HL-60 (cell line): ENCODE results near the gene DDIT3.

Experiments
- POLR2AphosphoS5 ChIP-seq: IDR thresholded peaks from 2 replicates; pipeline ENCODE4 v1.6.1; 2012; ENCODE audit warnings: low read depth
- SPI1 ChIP-seq: IDR thresholded peaks from 2 replicates; pipeline ENCODE4 v1.6.1; 2012; ENCODE audit warnings: low read depth, mild to moderate bottlenecking, borderline replicate concordance
- TF ChIP-seq, protein P1 (sequence below): IDR thresholded peaks from one replicate; pipeline ENCODE4 v1.5.1; 2011; ENCODE audit warnings: low read length, control low read depth, inconsistent platforms; ENCODE audit not compliant: insufficient read depth

DNA sequence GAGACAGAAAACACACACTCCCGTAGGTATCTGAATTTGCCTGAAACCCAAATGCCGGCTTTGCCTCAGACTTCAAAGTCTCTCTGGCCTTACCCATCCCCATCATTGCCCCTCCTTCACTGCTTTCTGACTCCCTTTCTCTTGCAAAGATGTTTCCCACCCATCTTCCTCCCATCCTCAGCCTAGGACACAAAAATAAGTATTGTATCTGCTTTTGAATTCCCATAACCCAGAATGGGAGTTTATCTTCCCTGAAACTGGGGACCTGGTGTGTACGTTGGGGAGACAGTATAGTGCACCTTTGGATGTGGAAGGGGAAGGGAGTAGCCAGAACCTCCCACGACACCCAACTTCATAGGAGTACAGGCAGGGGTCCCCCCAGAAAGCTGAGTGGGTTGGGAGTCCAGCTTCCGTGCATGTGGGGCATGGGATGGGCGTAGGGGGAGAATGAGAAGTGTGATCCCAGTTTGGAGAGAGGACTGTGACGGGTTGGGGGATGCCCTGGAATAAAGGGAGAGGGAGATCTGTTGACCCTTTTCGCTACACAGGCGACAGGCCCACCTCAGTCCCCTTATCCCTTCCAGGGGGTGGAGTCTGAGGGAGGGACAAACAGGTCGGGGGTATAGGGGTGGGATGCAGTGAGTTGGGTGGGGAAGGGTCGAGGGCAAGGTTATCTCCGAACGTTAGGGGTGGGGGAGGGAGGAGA, 29.0 kb upstream of the DDIT3 start:
- no peak for TF ChIP-seq POLR2AphosphoS5
- TF ChIP-seq, protein P1, sequence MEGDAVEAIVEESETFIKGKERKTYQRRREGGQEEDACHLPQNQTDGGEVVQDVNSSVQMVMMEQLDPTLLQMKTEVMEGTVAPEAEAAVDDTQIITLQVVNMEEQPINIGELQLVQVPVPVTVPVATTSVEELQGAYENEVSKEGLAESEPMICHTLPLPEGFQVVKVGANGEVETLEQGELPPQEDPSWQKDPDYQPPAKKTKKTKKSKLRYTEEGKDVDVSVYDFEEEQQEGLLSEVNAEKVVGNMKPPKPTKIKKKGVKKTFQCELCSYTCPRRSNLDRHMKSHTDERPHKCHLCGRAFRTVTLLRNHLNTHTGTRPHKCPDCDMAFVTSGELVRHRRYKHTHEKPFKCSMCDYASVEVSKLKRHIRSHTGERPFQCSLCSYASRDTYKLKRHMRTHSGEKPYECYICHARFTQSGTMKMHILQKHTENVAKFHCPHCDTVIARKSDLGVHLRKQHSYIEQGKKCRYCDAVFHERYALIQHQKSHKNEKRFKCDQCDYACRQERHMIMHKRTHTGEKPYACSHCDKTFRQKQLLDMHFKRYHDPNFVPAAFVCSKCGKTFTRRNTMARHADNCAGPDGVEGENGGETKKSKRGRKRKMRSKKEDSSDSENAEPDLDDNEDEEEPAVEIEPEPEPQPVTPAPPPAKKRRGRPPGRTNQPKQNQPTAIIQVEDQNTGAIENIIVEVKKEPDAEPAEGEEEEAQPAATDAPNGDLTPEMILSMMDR: no peak
- TF ChIP-seq SPI1: no peak
